Central memory CD8-positive, alpha-beta T cell (primary cell): ENCODE data around the gene DCTN5.
"Not testable (repeated sequence)": the region's sequence is repeated elsewhere in the genome, so short reads cannot be mapped to it uniquely, and the experiment has no call there.

ENCODE experiments used
- ATAC-seq: fragments of 150-1000 bp; cut with Tn5 transposase; replicated peaks from 2 replicates; pipeline ENCODE4 v1.10.0; 2022; ENCODE audit warnings: mild to moderate bottlenecking, moderate FRiP score, moderate number of reproducible peaks; ENCODE audit not compliant: poor library complexity, severe bottlenecking; ENCODE audit errors: extremely low read depth
- DNase-seq, 2 donors: peaks; one replicate each; pipeline ENCODE4 v3.0.0; 2021; ENCODE audit warnings: low spot score in 2 of 2
- H3K27ac Mint-ChIP-seq: one replicate; pipeline ENCODE4 v1.8.0; 2022; ENCODE audit warnings: low read depth, mild to moderate bottlenecking, moderate library complexity, mixed read lengths
- H3K27me3 Mint-ChIP-seq: one replicate; pipeline ENCODE4 v1.8.0; 2022; ENCODE audit warnings: mixed read lengths
- H3K36me3 Mint-ChIP-seq: one replicate; pipeline ENCODE4 v1.8.0; 2022; ENCODE audit warnings: mild to moderate bottlenecking, moderate library complexity, mixed read lengths; ENCODE audit not compliant: insufficient read depth
- H3K4me1 Mint-ChIP-seq: one replicate; pipeline ENCODE4 v1.8.0; 2022; ENCODE audit warnings: mixed read lengths
- H3K4me3 Mint-ChIP-seq: one replicate; pipeline ENCODE4 v1.8.0; 2022; ENCODE audit warnings: mild to moderate bottlenecking, moderate library complexity, mixed read lengths
- H3K9me3 Mint-ChIP-seq: one replicate; pipeline ENCODE4 v1.8.0; 2022; ENCODE audit warnings: mixed read lengths

DCTN5 gene

GRCh38 chr16:23706439-23706838 is 65.2 kb downstream of the DCTN5 start:
- Mint-ChIP-seq H3K27ac (no peak overlapping the region), H3K9me3 (peaks cover 5% of the 10 kb centered on the region), H3K36me3 (no peaks in the 10 kb centered on the region), H3K4me1 (no peaks in the 10 kb centered on the region), H3K27me3 (peaks cover 35% of the 10 kb centered on the region), H3K4me3 (no peak overlapping the region)
- no peak for DNase-seq
- ATAC-seq: no peak

GRCh38 chr16:23709536-23709935 is 68.3 kb downstream of the DCTN5 start:
- H3K4me1 Mint-ChIP-seq: no peaks in the 10 kb centered on the region
- ATAC-seq (no peak), DNase-seq (no peak)
- no peak overlapping the region for H3K4me3 Mint-ChIP-seq
- H3K9me3 Mint-ChIP-seq: no peaks in the 10 kb centered on the region
- peaks cover 50% of the 10 kb centered on the region for H3K27me3 Mint-ChIP-seq
- H3K27ac Mint-ChIP-seq: no peak overlapping the region
- H3K36me3 Mint-ChIP-seq: no peaks in the 10 kb centered on the region

DNA sequence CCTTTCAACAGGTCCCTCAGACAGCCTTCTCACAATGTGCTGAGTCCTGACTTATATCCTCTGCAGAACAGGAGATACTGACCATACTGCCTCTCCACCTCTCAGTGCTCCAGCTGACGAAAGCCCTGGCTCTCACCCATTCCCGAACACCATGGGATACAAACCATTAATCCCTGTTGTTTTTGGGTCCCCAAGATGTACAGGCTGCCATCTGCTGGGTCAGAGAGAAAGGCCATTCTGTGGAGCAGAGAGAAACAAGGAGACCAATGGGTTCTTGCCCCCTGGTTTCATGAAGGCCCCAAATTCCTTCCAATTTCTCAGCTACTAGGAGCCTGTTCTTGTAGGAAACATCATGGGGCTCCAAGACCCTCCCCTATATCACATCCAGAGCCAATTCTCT is 68.7 kb downstream of the DCTN5 start:
- Mint-ChIP-seq H3K27ac (no peak overlapping the region), H3K9me3 (no peaks in the 10 kb centered on the region), H3K27me3 (peaks cover 50% of the 10 kb centered on the region), H3K4me1 (no peaks in the 10 kb centered on the region), H3K4me3 (no peak overlapping the region), H3K36me3 (no peaks in the 10 kb centered on the region)
- ATAC-seq: no peak
- no peak for DNase-seq

DNA sequence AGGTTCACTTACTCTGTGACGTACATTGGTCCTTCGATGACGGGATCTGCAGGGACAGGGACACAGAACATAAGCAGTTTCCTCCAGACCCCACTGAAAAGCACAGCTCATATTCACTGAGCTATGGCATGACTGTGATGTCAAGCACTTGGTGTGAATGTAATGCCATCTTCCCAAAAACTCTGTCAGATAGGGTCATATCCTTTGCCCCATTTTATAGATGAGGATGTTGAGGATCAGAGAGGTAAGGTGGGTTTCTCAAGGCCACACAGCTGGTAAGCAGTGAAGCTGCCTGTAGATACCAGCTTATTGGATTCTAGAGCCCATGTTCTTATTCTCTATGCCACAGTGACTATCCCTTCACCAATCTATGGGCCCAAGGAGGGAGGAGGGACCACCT is 69.2 kb downstream of the DCTN5 start:
- H3K9me3 Mint-ChIP-seq: no peaks in the 10 kb centered on the region
- ATAC-seq: no peak
- H3K4me1 Mint-ChIP-seq: no peaks in the 10 kb centered on the region
- H3K36me3 Mint-ChIP-seq: no peaks in the 10 kb centered on the region
- H3K27me3 Mint-ChIP-seq: peaks cover 50% of the 10 kb centered on the region
- DNase-seq: no peak
- H3K4me3 Mint-ChIP-seq: no peak overlapping the region
- no peak overlapping the region for H3K27ac Mint-ChIP-seq

- Mint-ChIP-seq H3K27me3 (peaks cover 54% of the 10 kb centered on the region), H3K9me3 (no peaks in the 10 kb centered on the region), H3K4me3 (no peak overlapping the region), H3K36me3 (no peaks in the 10 kb centered on the region), H3K4me1 (no peaks in the 10 kb centered on the region), H3K27ac (no peak overlapping the region)
- DNase-seq (no peak), ATAC-seq (no peak)
These were observed 70.5 kb downstream of the DCTN5 start for GRCh38 chr16:23711785-23712184.

- Mint-ChIP-seq H3K27ac (no peak within 1 kb of the TSS), H3K9me3 (no peaks in the 10 kb centered on the region), H3K36me3 (no peaks in the 10 kb centered on the region), H3K4me1 (no peaks in the 10 kb centered on the region), H3K27me3 (peaks cover 66% of the 10 kb centered on the region), H3K4me3 (no peak within 1 kb of the TSS)
- DNase-seq (no peak), ATAC-seq (no peak)
These were observed 71.7 kb downstream of the DCTN5 start, which contains the start of gene ERN2 for GRCh38 chr16:23712976-23713375. Gene ERN2 (minus strand): TSS chr16:23713222. CDS start chr16:23713187, 35 bp downstream.

GRCh38 chr16:23716484-23716883 is 75.2 kb downstream of the DCTN5 start:
- Mint-ChIP-seq H3K27me3 (peaks cover 52% of the 10 kb centered on the region), H3K9me3 (no peaks in the 10 kb centered on the region), H3K27ac (no peak overlapping the region), H3K36me3 (no peaks in the 10 kb centered on the region), H3K4me3 (no peak overlapping the region), H3K4me1 (no peaks in the 10 kb centered on the region)
- ATAC-seq (no peak), DNase-seq (no peak)

GRCh38 chr16:23722613-23723240 is 81.5 kb downstream of the DCTN5 start:
- H3K4me3 Mint-ChIP-seq, H3K27ac Mint-ChIP-seq, H3K9me3 Mint-ChIP-seq, H3K4me1 Mint-ChIP-seq, DNase-seq, H3K36me3 Mint-ChIP-seq, ATAC-seq: not testable (repeated sequence)
- peaks cover 15% of the 10 kb centered on the region for H3K27me3 Mint-ChIP-seq

DNA sequence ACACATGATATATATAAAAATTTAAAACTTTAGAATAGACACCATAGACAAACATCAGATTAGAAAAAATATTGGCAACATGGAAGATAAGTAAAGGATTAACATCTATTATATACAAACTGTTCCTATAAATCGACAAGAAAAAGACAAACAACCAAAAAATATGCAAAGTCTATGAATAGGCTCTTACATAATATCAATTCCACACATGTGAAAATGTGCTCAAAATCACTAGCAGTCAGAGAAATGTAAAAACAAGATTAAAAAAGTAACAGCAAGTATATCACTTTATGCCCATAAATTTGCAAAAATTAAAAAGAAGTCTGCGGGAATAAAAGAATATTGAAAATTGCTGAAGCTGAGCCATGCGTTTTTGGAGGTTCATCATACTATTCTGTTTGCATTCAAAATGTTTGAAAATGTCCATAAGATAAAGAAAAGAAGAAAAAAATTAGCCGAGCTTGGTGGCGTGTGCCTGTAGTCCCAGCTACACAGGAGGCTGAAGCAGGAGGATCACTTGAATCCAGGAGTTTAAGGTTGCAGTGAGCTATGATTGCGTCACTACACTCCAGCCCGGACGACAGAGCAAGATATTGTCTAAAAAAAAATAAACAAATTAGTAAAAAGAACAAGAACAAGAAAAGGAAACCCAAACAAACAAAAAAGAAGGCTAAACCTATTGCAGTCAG is 83.0 kb downstream of the DCTN5 start:
- no peak for ATAC-seq
- no peak overlapping the region for H3K27ac Mint-ChIP-seq
- no peak overlapping the region for H3K4me3 Mint-ChIP-seq
- no peaks in the 10 kb centered on the region for H3K9me3 Mint-ChIP-seq
- DNase-seq: no peak
- H3K36me3 Mint-ChIP-seq: no peaks in the 10 kb centered on the region
- H3K4me1 Mint-ChIP-seq: peaks cover 6% of the 10 kb centered on the region
- peaks cover 9% of the 10 kb centered on the region for H3K27me3 Mint-ChIP-seq

DNA sequence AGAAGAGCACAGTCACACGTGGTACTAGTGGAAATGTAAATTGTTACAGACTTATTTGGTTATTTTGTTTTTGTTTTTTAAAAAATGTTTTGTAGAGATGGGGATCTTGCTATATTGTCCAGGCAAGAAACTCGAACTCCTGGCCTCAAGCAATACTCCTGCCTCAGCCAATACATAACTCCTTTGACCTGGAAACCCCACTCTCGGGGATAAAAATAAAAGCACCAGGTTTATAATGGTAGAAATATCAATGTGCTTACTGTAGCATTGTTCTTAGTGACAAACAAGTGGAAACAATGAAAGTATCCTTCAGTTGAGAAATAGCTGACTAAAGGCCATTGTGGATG is 83.5 kb downstream of the DCTN5 start:
- H3K4me1 Mint-ChIP-seq: peaks cover 6% of the 10 kb centered on the region
- no peak overlapping the region for H3K4me3 Mint-ChIP-seq
- DNase-seq (no peak), ATAC-seq (no peak)
- H3K36me3 Mint-ChIP-seq: no peaks in the 10 kb centered on the region
- peaks cover 14% of the 10 kb centered on the region for H3K27me3 Mint-ChIP-seq
- H3K27ac Mint-ChIP-seq: no peak overlapping the region
- H3K9me3 Mint-ChIP-seq: no peaks in the 10 kb centered on the region

GRCh38 chr16:23726710-23727109 is 85.4 kb downstream of the DCTN5 start:
- ATAC-seq: no peak
- Mint-ChIP-seq H3K9me3 (no peaks in the 10 kb centered on the region), H3K4me1 (peaks cover 6% of the 10 kb centered on the region)

More at GRCh38 chr16:23726710-23727109, 85.4 kb downstream of the DCTN5 start:
- no peaks in the 10 kb centered on the region for H3K36me3 Mint-ChIP-seq
- no peak overlapping the region for H3K27ac Mint-ChIP-seq
- no peak overlapping the region for H3K4me3 Mint-ChIP-seq
- H3K27me3 Mint-ChIP-seq: peaks cover 21% of the 10 kb centered on the region
- DNase-seq: no peak
